HUES64 (cell line): ENCODE results near the gene UBE2H.
"Not testable (repeated sequence)": the region's sequence is repeated elsewhere in the genome, so short reads cannot be mapped to it uniquely, and the experiment has no call there.

Source experiments
- H3K27ac ChIP-seq: 2 replicates; pipeline ENCODE4 v1.7.0; 2013; ENCODE audit warnings: low read depth, low read length, inconsistent platforms
- H3K27me3 ChIP-seq: 2 replicates; pipeline ENCODE4 v1.6.1; 2013; ENCODE audit warnings: mild to moderate bottlenecking, low read length; ENCODE audit not compliant: insufficient read depth
- H3K36me3 ChIP-seq: 2 replicates; pipeline ENCODE4 v1.6.1; 2013; ENCODE audit warnings: mild to moderate bottlenecking, low read length; ENCODE audit not compliant: insufficient read depth
- H3K4me1 ChIP-seq: 2 replicates; pipeline ENCODE4 v1.6.1; 2013; ENCODE audit warnings: mild to moderate bottlenecking, low read length, moderate library complexity; ENCODE audit not compliant: insufficient read depth
- H3K4me3 ChIP-seq: 2 replicates; pipeline ENCODE4 v1.5.1; 2013; ENCODE audit warnings: mild to moderate bottlenecking, low read length, moderate library complexity
- H3K9ac ChIP-seq: 2 replicates; pipeline ENCODE4 v1.6.1; 2013; ENCODE audit warnings: mild to moderate bottlenecking, low read depth, low read length
- H3K9me3 ChIP-seq: 2 replicates; pipeline ENCODE4 v1.6.1; 2013; ENCODE audit warnings: low read depth, low read length; ENCODE audit not compliant: insufficient read depth
- WGBS: fragments of 150-250, 120-280 bp; methylation state at CpG from one replicate; pipeline ENCODE4 v1.1.7; 2013; ENCODE audit warnings: missing lambda C conversion rate; 5-methylcytosine and 5-hydroxymethylcytosine counted together

The UBE2H gene

GRCh38 chr7:129843365-129843898, 109.3 kb downstream of the UBE2H start:
- H3K4me1 ChIP-seq = peaks cover 33% of the 10 kb centered on the region
- H3K4me3 ChIP-seq = peak overlapping the region; percentile 6
- peak overlapping the region; percentile 92 for H3K27ac ChIP-seq
- WGBS = 8% methylated on average over 11 of the region's 12 CpGs
- H3K27me3 ChIP-seq = no peaks in the 10 kb centered on the region
- peaks cover 7% of the 10 kb centered on the region; the same call in 1 of the 2 replicates for H3K36me3 ChIP-seq
- H3K9me3 ChIP-seq = no peaks in the 10 kb centered on the region
- peak overlapping the region; percentile 47; the same call in 1 of the 2 replicates for H3K9ac ChIP-seq

- Histone ChIP-seq H3K27me3 (no peaks in the 10 kb centered on the region), H3K9me3 (no peaks in the 10 kb centered on the region), H3K4me3 (no peak overlapping the region), H3K36me3 (peaks cover 13% of the 10 kb centered on the region; the same call in 1 of the 2 replicates), H3K4me1 (peaks cover 47% of the 10 kb centered on the region), H3K9ac (no peak overlapping the region), H3K27ac (no peak overlapping the region)
- WGBS = 86% methylated on average over 3 of the region's 3 CpGs
Observed at GRCh38 chr7:129841465-129841864, 111.3 kb downstream of the UBE2H start.

GRCh38 chr7:129840757-129841156, 112.0 kb downstream of the UBE2H start:
- no peak overlapping the region for H3K9ac ChIP-seq
- peak overlapping the region; percentile 33; the same call in 1 of the 2 replicates for H3K27ac ChIP-seq
- no peaks in the 10 kb centered on the region for H3K9me3 ChIP-seq
- 97% methylated on average over 4 of the region's 4 CpGs for WGBS
- H3K27me3 ChIP-seq = no peaks in the 10 kb centered on the region
- no peak overlapping the region for H3K4me3 ChIP-seq
- peaks cover 13% of the 10 kb centered on the region; the same call in 1 of the 2 replicates for H3K36me3 ChIP-seq
- H3K4me1 ChIP-seq = peaks cover 53% of the 10 kb centered on the region

GRCh38 chr7:129836983-129837382, 115.8 kb downstream of the UBE2H start:
- H3K36me3 ChIP-seq = peaks cover 24% of the 10 kb centered on the region; the same call in 1 of the 2 replicates
- WGBS = 71% methylated on average over 2 of the region's 3 CpGs
- H3K4me3 ChIP-seq = no peak overlapping the region
- no peaks in the 10 kb centered on the region for H3K9me3 ChIP-seq
- peaks cover 60% of the 10 kb centered on the region for H3K4me1 ChIP-seq
- no peaks in the 10 kb centered on the region for H3K27me3 ChIP-seq
- H3K27ac ChIP-seq = peak overlapping the region; percentile 23; the same call in 1 of the 2 replicates
- H3K9ac ChIP-seq = no peak overlapping the region

- Histone ChIP-seq H3K27ac (peak overlapping the region; percentile 17; the same call in 1 of the 2 replicates), H3K36me3 (peaks cover 24% of the 10 kb centered on the region; the same call in 1 of the 2 replicates), H3K4me3 (no peak overlapping the region)
Observed at GRCh38 chr7:129835569-129835968, 117.2 kb downstream of the UBE2H start.

GRCh38 chr7:129833353-129833752, 119.4 kb downstream of the UBE2H start:
- not testable (repeated sequence) for H3K27me3 ChIP-seq, H3K9ac ChIP-seq, H3K4me3 ChIP-seq, H3K27ac ChIP-seq, H3K9me3 ChIP-seq
- Histone ChIP-seq H3K4me1 (peaks cover 76% of the 10 kb centered on the region), H3K36me3 (peaks cover 16% of the 10 kb centered on the region; the same call in 1 of the 2 replicates)
- 93% methylated on average over 6 of the region's 6 CpGs for WGBS

More at GRCh38 chr7:129835569-129835968, 117.2 kb downstream of the UBE2H start:
- 82% methylated on average over 6 of the region's 6 CpGs for WGBS
- Histone ChIP-seq H3K9me3 (no peaks in the 10 kb centered on the region), H3K4me1 (peaks cover 61% of the 10 kb centered on the region), H3K27me3 (no peaks in the 10 kb centered on the region), H3K9ac (no peak overlapping the region)

- H3K9ac ChIP-seq = no peak overlapping the region
- no peak overlapping the region for H3K4me3 ChIP-seq
- no peak overlapping the region for H3K27ac ChIP-seq
- peaks cover 71% of the 10 kb centered on the region for H3K4me1 ChIP-seq
- H3K9me3 ChIP-seq = no peaks in the 10 kb centered on the region
- 93% methylated on average over 1 of the region's 3 CpGs for WGBS
- H3K36me3 ChIP-seq = peaks cover 11% of the 10 kb centered on the region; the same call in 1 of the 2 replicates
- no peaks in the 10 kb centered on the region for H3K27me3 ChIP-seq
Observed at GRCh38 chr7:129832701-129833227, 120.0 kb downstream of the UBE2H start.

GRCh38 chr7:129832282-129832681, 120.5 kb downstream of the UBE2H start:
- H3K9ac ChIP-seq = no peak overlapping the region
- H3K36me3 ChIP-seq = peaks cover 11% of the 10 kb centered on the region; the same call in 1 of the 2 replicates
- H3K9me3 ChIP-seq = no peaks in the 10 kb centered on the region
- H3K27ac ChIP-seq = no peak overlapping the region
- no peaks in the 10 kb centered on the region for H3K27me3 ChIP-seq
- WGBS = 97% methylated on average over 4 of the region's 4 CpGs
- H3K4me3 ChIP-seq = no peak overlapping the region
- H3K4me1 ChIP-seq = peaks cover 66% of the 10 kb centered on the region

GRCh38 chr7:129831424-129832058, 121.2 kb downstream of the UBE2H start:
- Histone ChIP-seq H3K4me3 (no peak overlapping the region), H3K9me3 (no peaks in the 10 kb centered on the region), H3K9ac (no peak overlapping the region), H3K27ac (peak overlapping the region; percentile 38; the same call in 1 of the 2 replicates), H3K4me1 (peaks cover 61% of the 10 kb centered on the region), H3K36me3 (peaks cover 11% of the 10 kb centered on the region; the same call in 1 of the 2 replicates), H3K27me3 (no peaks in the 10 kb centered on the region)
- 75% methylated on average over 5 of the region's 5 CpGs for WGBS

- H3K4me1 ChIP-seq = peaks cover 55% of the 10 kb centered on the region
- no peaks in the 10 kb centered on the region for H3K27me3 ChIP-seq
- H3K9ac ChIP-seq = no peak overlapping the region
- H3K27ac ChIP-seq = peak overlapping the region; percentile 46; the same call in 1 of the 2 replicates
- peaks cover 11% of the 10 kb centered on the region; the same call in 1 of the 2 replicates for H3K36me3 ChIP-seq
- WGBS = 86% methylated on average over 8 of the region's 8 CpGs
- no peak overlapping the region for H3K4me3 ChIP-seq
- no peaks in the 10 kb centered on the region for H3K9me3 ChIP-seq
Observed at GRCh38 chr7:129830949-129831348, 121.8 kb downstream of the UBE2H start.
